Mesenchymal stem cell (in vitro differentiated cells and primary cell): ENCODE results near the gene MGAT3.

Source experiments
- DNase-seq: peaks from one replicate; pipeline ENCODE4 v3.0.0-alpha.2; 2013
- H2AFZ ChIP-seq: one replicate; pipeline ENCODE4 v1.6.1; 2013; ENCODE audit warnings: low read depth, mild to moderate bottlenecking, control low read depth, inconsistent platforms, low read length, moderate library complexity
- H2AK5ac ChIP-seq: 2 replicates; pipeline ENCODE4 v1.6.1; 2013; ENCODE audit warnings: low read length, moderate library complexity, mild to moderate bottlenecking, inconsistent platforms; ENCODE audit not compliant: severe bottlenecking
- H2BK120ac ChIP-seq: one replicate; pipeline ENCODE4 v1.6.1; 2013; ENCODE audit warnings: low read depth, mild to moderate bottlenecking, inconsistent platforms, low read length, moderate library complexity
- H2BK12ac ChIP-seq, 2 experiments: one replicate each; pipeline ENCODE4 v1.6.1; 2013; ENCODE audit warnings: inconsistent platforms in 2 of 2, low read length in 2 of 2, mild to moderate bottlenecking in 2 of 2, moderate library complexity in 2 of 2, control low read depth in 1 of 2
- H2BK15ac ChIP-seq: one replicate; pipeline ENCODE4 v1.6.1; 2013; ENCODE audit warnings: mild to moderate bottlenecking, low read depth, inconsistent platforms; ENCODE audit not compliant: poor library complexity, severe bottlenecking
- H2BK5ac ChIP-seq: 2 replicates; pipeline ENCODE4 v1.6.1; 2013; ENCODE audit warnings: low read depth, mild to moderate bottlenecking, low read length, control low read depth, inconsistent platforms; ENCODE audit not compliant: poor library complexity, severe bottlenecking
- H3K14ac ChIP-seq, 2 experiments: one replicate each; pipeline ENCODE4 v1.6.1; 2013; ENCODE audit warnings: inconsistent platforms in 2 of 2, low read length in 2 of 2, control low read depth in 1 of 2, mild to moderate bottlenecking in 1 of 2, moderate library complexity in 1 of 2
- H3K18ac ChIP-seq, 2 experiments: one replicate each; pipeline ENCODE4 v1.6.1; 2013; ENCODE audit warnings: inconsistent platforms in 2 of 2, low read length in 2 of 2, control low read depth in 1 of 2, low read depth in 1 of 2, mild to moderate bottlenecking in 1 of 2
- H3K23ac ChIP-seq, 2 experiments: one replicate each; pipeline ENCODE4 v1.6.1; 2013; ENCODE audit warnings: inconsistent platforms in 2 of 2, low read length in 2 of 2, mild to moderate bottlenecking in 2 of 2, moderate library complexity in 2 of 2, control low read depth in 1 of 2
- H3K27ac ChIP-seq: 2 replicates; pipeline ENCODE4 v1.5.1; 2013; ENCODE audit warnings: mild to moderate bottlenecking, moderate library complexity, low read length, control low read depth, inconsistent platforms; ENCODE audit not compliant: poor library complexity, severe bottlenecking
- H3K27me3 ChIP-seq, 2 experiments: 2 replicates each; pipeline versions ENCODE4 v1.6.1 to v1.7.0; 2013; ENCODE audit warnings: low read length in 2 of 2, mild to moderate bottlenecking in 2 of 2, moderate library complexity in 2 of 2, control low read depth in 1 of 2, inconsistent platforms in 1 of 2; ENCODE audit not compliant: control insufficient read depth in 1 of 2, insufficient read depth in 1 of 2
- H3K36me3 ChIP-seq, 2 experiments: 2 replicates each; pipeline versions ENCODE4 v1.6.1 to v1.7.0; 2013; ENCODE audit warnings: low read length in 2 of 2, control low read depth in 1 of 2, inconsistent platforms in 1 of 2, low read depth in 1 of 2, mild to moderate bottlenecking in 1 of 2; ENCODE audit not compliant: insufficient read depth in 2 of 2, control insufficient read depth in 1 of 2
- H3K4ac ChIP-seq, 2 experiments: one replicate each; pipeline ENCODE4 v1.6.1; 2013; ENCODE audit warnings: inconsistent platforms in 2 of 2, low read length in 2 of 2, mild to moderate bottlenecking in 2 of 2, moderate library complexity in 2 of 2, control low read depth in 1 of 2, low read depth in 1 of 2
- H3K4me1 ChIP-seq: 2 replicates; pipeline ENCODE4 v1.6.1; 2013; ENCODE audit warnings: low read depth, low read length, control low read depth; ENCODE audit not compliant: control insufficient read depth, insufficient read depth
- H3K4me2 ChIP-seq: 2 replicates; pipeline ENCODE4 v1.6.1; 2013; ENCODE audit warnings: low read length, mild to moderate bottlenecking, inconsistent platforms; ENCODE audit not compliant: poor library complexity, severe bottlenecking
- H3K4me3 ChIP-seq, 2 experiments: 2 replicates each; pipeline versions ENCODE4 v1.5.1 to v1.7.0; 2013; ENCODE audit warnings: low read length in 2 of 2, mild to moderate bottlenecking in 2 of 2, control low read depth in 1 of 2, low read depth in 1 of 2; ENCODE audit not compliant: insufficient read depth in 1 of 2
- H3K79me1 ChIP-seq: replicated peaks from 2 replicates; pipeline ENCODE4 v1.6.1; 2013; ENCODE audit warnings: mild to moderate bottlenecking, control low read depth, low read length, inconsistent platforms; ENCODE audit not compliant: poor library complexity, severe bottlenecking
- H3K9ac ChIP-seq: 2 replicates; pipeline ENCODE4 v1.7.0; 2013; ENCODE audit warnings: mild to moderate bottlenecking, low read length, moderate library complexity
- H3K9me3 ChIP-seq: 2 replicates; pipeline ENCODE4 v1.7.0; 2013; ENCODE audit warnings: mild to moderate bottlenecking, low read length; ENCODE audit not compliant: control insufficient read depth
- H4K8ac ChIP-seq: one replicate; pipeline ENCODE4 v1.6.1; 2013; ENCODE audit warnings: inconsistent platforms, mild to moderate bottlenecking, low read length, moderate library complexity
- H4K91ac ChIP-seq: one replicate; pipeline ENCODE4 v1.6.1; 2013; ENCODE audit warnings: mild to moderate bottlenecking, low read length, inconsistent platforms
- WGBS: methylation state at CpG from one replicate; pipeline ENCODE4 v1.1.7; 2013; ENCODE audit warnings: mixed read lengths; 5-methylcytosine and 5-hydroxymethylcytosine counted together

MGAT3 gene

GRCh38 chr22:39497429-39497828 lies 40.6 kb downstream of the MGAT3 start:
- Histone ChIP-seq H2BK5ac (no peak overlapping the region), H3K9ac (no peak overlapping the region), H3K14ac (no peak overlapping the region), H3K23ac (no peak overlapping the region), H3K27me3 (no peaks in the 10 kb centered on the region), H3K4ac (no peak overlapping the region), H4K8ac (no peak overlapping the region), H3K4me2 (no peak overlapping the region), H2BK120ac (no peak overlapping the region), H4K91ac (no peak overlapping the region), H3K18ac (no peak overlapping the region), H3K9me3 (no peaks in the 10 kb centered on the region), H3K27ac (no peak overlapping the region), H2AK5ac (no peak overlapping the region), H2BK15ac (no peak overlapping the region), H2BK12ac (no peak overlapping the region), H3K4me3 (no peak overlapping the region), H3K36me3 (no peaks in the 10 kb centered on the region), H2AFZ (no peak overlapping the region), H3K79me1 (no peaks in the 10 kb centered on the region), H3K4me1 (peaks cover 13% of the 10 kb centered on the region)
- DNase-seq: no peak
- WGBS: 97% methylated on average over 8 of the region's 8 CpGs

- Histone ChIP-seq H2BK5ac (no peak overlapping the region), H3K14ac (no peak overlapping the region), H3K18ac (no peak overlapping the region), H3K9me3 (no peaks in the 10 kb centered on the region), H3K4me1 (peaks cover 15% of the 10 kb centered on the region), H3K4ac (no peak overlapping the region), H4K91ac (no peak overlapping the region), H2AK5ac (no peak overlapping the region), H3K79me1 (no peaks in the 10 kb centered on the region), H3K4me2 (no peak overlapping the region), H3K27ac (no peak overlapping the region), H2BK15ac (no peak overlapping the region), H3K27me3 (no peaks in the 10 kb centered on the region), H2AFZ (no peak overlapping the region), H3K4me3 (no peak overlapping the region), H3K9ac (no peak overlapping the region), H3K36me3 (no peaks in the 10 kb centered on the region), H2BK12ac (no peak overlapping the region), H3K23ac (peak overlapping the region in 1 of 2 experiments; percentile 30), H4K8ac (no peak overlapping the region), H2BK120ac (no peak overlapping the region)
- DNase-seq: no peak
- 100% methylated on average over 1 of the region's 2 CpGs for WGBS
Measured at GRCh38 chr22:39498368-39498767, 41.6 kb downstream of the MGAT3 start.

GRCh38 chr22:39498802-39499201 lies 42.0 kb downstream of the MGAT3 start:
- Histone ChIP-seq H3K36me3 (no peaks in the 10 kb centered on the region), H3K18ac (no peak overlapping the region), H3K79me1 (no peaks in the 10 kb centered on the region), H2BK15ac (no peak overlapping the region), H3K27ac (no peak overlapping the region), H3K4ac (no peak overlapping the region), H2AK5ac (no peak overlapping the region), H3K4me3 (no peak overlapping the region), H3K4me1 (peaks cover 18% of the 10 kb centered on the region), H3K23ac (no peak overlapping the region), H2BK12ac (no peak overlapping the region), H3K9ac (no peak overlapping the region), H3K4me2 (no peak overlapping the region), H3K9me3 (no peaks in the 10 kb centered on the region), H3K14ac (no peak overlapping the region), H3K27me3 (no peaks in the 10 kb centered on the region), H2BK120ac (no peak overlapping the region), H4K91ac (no peak overlapping the region), H2AFZ (no peak overlapping the region), H4K8ac (no peak overlapping the region), H2BK5ac (no peak overlapping the region)
- 23% methylated on average over 2 of the region's 3 CpGs for WGBS
- DNase-seq: no peak

GRCh38 chr22:39500101-39500500 lies 43.3 kb downstream of the MGAT3 start:
- no peak overlapping the region for H3K18ac ChIP-seq
- WGBS: 85% methylated on average over 4 of the region's 6 CpGs

More at GRCh38 chr22:39500101-39500500, 43.3 kb downstream of the MGAT3 start:
- H3K4me2 ChIP-seq: no peak overlapping the region
- H2BK120ac ChIP-seq: no peak overlapping the region
- H3K14ac ChIP-seq: no peak overlapping the region
- H3K4ac ChIP-seq: no peak overlapping the region
- peaks cover 11 to 12% of the 10 kb centered on the region in 2 experiments for H3K36me3 ChIP-seq
- no peak overlapping the region for H3K23ac ChIP-seq
- no peak overlapping the region for H4K91ac ChIP-seq
- no peak overlapping the region for H2AFZ ChIP-seq
- H2BK5ac ChIP-seq: no peak overlapping the region
- H2BK15ac ChIP-seq: no peak overlapping the region
- no peaks in the 10 kb centered on the region for H3K27me3 ChIP-seq
- peaks cover 18% of the 10 kb centered on the region for H3K4me1 ChIP-seq
- no peak overlapping the region for H4K8ac ChIP-seq
- peaks cover 6% of the 10 kb centered on the region for H3K79me1 ChIP-seq
- H3K9ac ChIP-seq: no peak overlapping the region
- no peak overlapping the region for H3K4me3 ChIP-seq
- no peaks in the 10 kb centered on the region for H3K9me3 ChIP-seq
- no peak overlapping the region for H3K27ac ChIP-seq
- peak overlapping the region; percentile 31 for H2AK5ac ChIP-seq
- no peak overlapping the region for H2BK12ac ChIP-seq
- DNase-seq: no peak
